HG03196 (cell line): Measurements from ENCODE around the gene PDK1.

ENCODE experiments used
- ATAC-seq: cut with Tn5 transposase; IDR thresholded peaks from one replicate; pipeline ENCODE4 v1.9.1; 2021; ENCODE audit not compliant: unreplicated experiment

Gene PDK1

GRCh38 chr2:172639256-172639655 is 83.4 kb downstream of the PDK1 start:
- ATAC-seq, result no peak

GRCh38 chr2:172639823-172640222 is 83.9 kb downstream of the PDK1 start:
- no peak for ATAC-seq

- no peak for ATAC-seq
Measured at GRCh38 chr2:172640389-172640788, 84.5 kb downstream of the PDK1 start.

GRCh38 chr2:172642301-172643020 is 86.6 kb downstream of the PDK1 start:
- ATAC-seq, result no peak

GRCh38 chr2:172643142-172643541 is 87.3 kb downstream of the PDK1 start:
- no peak for ATAC-seq

GRCh38 chr2:172647439-172647838 is 91.5 kb downstream of the PDK1 start:
- ATAC-seq, result no peak

GRCh38 chr2:172655091-172655837 is 99.4 kb downstream of the PDK1 start:
- ATAC-seq, result no peak

- ATAC-seq, result no peak
Measured at GRCh38 chr2:172655838-172656573, 100.1 kb downstream of the PDK1 start.
